Cardiac fibroblast (primary cell): ENCODE results near the gene NOTCH1.

ENCODE experiments used
- DNase-seq, 2 donors: peaks; one replicate each; pipeline versions ENCODE4 v3.0.0 to v3.0.0-alpha.2; 2010; ENCODE audit warnings: low read depth in 2 of 2
- H3K4me3 ChIP-seq, 2 donors: replicated peaks in 1 of 2; 1 replicate in 1 of 2; 2 replicates in 1 of 2; pipeline ENCODE4 v1.5.1; 2011; ENCODE audit warnings: low read depth in 2 of 2, low read length in 2 of 2, mild to moderate bottlenecking in 2 of 2, moderate library complexity in 1 of 2
- TF ChIP-seq, protein P1 (sequence below): IDR thresholded peaks from one replicate; pipeline ENCODE4 v1.5.1; 2011; ENCODE audit warnings: low read depth, mild to moderate bottlenecking, low read length, inconsistent platforms

The NOTCH1 gene

DNA sequence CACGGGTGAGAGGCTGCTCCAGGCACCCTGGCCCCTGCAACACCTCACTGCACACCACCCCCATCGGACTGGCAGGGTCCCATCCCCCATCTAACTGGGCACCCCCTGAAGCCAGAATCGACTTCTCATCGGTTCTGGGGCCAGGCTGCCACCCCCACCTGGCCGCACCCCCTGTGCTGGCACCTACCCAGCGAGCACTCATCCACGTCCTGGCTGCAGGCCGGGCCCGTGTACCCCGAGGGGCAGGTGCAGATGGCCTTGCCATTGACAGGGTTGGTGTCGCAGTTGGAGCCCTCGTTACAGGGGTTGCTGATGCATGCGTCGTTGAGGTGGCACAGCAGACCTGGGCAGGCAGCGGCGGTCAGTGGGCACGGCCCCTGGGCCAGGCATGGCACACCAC, 27.9 kb downstream of the NOTCH1 start:
- DNase-seq = no peak
- TF ChIP-seq, protein P1, sequence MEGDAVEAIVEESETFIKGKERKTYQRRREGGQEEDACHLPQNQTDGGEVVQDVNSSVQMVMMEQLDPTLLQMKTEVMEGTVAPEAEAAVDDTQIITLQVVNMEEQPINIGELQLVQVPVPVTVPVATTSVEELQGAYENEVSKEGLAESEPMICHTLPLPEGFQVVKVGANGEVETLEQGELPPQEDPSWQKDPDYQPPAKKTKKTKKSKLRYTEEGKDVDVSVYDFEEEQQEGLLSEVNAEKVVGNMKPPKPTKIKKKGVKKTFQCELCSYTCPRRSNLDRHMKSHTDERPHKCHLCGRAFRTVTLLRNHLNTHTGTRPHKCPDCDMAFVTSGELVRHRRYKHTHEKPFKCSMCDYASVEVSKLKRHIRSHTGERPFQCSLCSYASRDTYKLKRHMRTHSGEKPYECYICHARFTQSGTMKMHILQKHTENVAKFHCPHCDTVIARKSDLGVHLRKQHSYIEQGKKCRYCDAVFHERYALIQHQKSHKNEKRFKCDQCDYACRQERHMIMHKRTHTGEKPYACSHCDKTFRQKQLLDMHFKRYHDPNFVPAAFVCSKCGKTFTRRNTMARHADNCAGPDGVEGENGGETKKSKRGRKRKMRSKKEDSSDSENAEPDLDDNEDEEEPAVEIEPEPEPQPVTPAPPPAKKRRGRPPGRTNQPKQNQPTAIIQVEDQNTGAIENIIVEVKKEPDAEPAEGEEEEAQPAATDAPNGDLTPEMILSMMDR = no peak
- H3K4me3 ChIP-seq = no peak overlapping the region

DNA sequence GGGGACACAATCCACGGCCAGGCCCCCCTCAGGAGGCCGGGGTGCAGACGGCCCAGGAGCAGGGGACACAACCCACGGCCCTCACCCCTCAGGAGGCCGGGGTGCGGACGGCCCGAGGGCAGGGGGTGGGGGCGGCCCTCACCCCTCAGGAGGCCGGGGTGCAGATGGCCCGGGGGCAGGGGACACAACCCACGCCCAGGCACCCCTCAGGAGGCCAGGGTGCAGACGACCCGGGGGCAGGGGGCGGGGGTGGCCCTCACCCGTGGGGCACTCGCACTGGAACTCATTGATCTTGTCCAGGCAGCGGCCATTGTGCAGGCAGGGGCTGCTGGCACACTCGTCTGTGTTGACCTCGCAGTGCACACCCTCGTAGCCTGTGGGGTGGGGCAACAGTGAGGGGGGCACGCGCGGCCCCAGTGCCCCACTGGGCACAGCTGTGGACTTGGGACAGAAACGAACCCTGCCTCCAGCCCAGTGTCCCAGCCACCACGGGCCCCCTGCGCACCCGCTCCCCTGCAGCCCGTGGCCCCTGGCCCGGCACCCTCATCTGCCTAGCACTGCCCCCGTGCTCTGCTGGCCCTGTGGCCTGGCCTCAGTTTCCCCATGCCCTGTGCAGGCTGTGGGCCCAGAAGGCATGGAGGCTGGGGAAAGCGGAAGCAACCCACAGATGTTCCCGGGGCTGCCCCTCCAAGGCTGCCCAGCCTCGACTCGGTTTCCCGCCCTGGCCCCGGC, 28.7 kb downstream of the NOTCH1 start:
- no peak for DNase-seq
- no peak overlapping the region for H3K4me3 ChIP-seq
- TF ChIP-seq, protein P1 = no peak

DNA sequence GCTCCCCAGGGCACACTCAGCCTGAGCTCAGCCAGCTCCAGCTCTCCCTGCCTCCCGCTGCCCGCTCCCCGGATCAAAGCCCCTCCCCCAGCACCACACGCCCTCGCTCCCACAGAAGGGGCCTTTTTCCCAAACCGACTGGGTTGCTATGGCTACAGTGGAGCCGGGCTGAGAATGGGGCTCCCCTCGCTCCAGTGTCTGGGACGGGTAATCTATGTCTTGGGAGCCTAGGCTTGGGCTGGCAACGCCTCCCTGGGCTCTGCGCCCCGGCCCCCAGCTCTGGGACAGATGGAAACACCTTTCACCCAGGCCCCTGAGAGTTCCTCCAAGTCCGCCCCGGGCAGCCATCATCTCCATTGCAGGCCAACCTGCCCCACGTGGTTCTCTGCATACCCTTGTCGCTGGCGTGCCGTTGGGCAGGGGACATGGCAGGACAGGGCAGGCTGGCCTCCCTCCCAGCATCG, 29.6 kb downstream of the NOTCH1 start:
- TF ChIP-seq, protein P1 = no peak
- DNase-seq = no peak
- no peak overlapping the region for H3K4me3 ChIP-seq

DNA sequence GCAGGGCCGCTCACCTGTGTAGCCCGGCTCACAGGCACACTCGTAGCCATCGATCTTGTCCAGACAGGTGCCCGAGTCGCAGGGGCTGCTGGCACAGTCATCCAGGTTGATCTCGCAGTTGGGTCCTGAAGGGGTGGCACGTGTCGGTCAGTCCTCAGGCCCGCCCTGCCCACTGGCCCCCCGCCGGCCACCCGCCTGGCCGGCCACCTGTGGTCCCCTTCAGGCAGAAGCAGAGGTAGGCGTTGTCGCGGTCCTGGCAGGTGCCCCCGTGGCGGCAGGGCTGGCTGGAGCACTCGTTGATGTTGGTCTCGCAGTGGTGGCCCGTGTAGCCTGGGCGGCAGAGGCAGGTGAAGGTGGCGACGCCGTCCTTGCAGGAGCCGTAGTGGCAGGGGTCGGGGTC, 30.6 kb downstream of the NOTCH1 start:
- no peak overlapping the region for H3K4me3 ChIP-seq
- TF ChIP-seq, protein P1 = no peak
- no peak for DNase-seq

DNA sequence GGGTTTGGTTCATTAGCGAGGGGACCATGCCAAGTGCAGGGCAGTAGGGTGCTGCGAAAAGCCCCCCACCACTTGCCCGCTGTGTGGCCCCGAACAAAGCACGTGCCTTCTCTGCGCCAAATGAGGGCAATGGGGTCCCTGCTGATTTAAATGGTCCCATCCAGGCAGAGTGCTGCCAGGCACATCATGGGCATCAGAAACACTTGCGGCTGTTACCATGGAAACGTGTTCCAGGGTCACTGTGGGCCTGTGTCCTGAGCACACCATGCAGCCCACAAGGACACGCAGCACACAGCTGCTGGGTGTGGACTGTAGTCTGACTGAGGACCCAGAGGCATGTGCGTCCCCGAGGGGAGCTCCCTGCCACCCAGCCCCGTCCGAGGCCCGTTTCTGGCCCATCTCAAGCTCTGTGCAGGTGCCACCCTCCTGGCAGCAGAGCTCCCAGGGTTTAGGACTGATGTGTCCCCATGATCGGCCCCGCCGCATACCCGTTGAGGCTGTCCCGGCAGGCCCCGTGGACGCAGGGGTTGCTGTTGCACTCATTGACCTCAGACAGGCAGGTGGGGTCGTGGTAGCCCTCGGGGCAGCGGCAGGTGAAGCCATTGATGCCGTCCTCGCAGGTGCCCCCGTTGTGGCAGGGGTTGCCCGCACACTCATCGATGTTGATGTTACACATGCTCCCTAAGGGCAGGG, 31.7 kb downstream of the NOTCH1 start:
- TF ChIP-seq, protein P1 = no peak
- no peak for DNase-seq
- no peak overlapping the region for H3K4me3 ChIP-seq

DNA sequence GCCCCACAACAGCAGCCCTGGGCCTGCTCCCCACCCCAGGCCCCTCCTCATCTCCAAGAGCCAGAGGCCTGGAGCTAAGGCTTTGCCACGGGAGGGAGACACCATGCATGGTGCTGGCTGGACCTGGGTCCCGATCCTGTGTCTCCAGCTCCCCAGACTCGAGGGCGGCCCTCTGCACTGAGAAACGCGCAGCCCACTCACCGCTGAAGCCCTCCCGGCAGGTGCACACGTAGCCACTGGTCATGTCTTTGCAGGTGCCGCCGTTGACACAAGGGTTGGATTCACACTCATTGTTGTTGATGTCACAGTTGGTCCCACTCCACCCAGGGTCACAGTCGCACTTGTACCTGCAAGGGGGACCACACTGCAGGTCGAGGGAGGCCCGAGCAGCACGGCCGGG, 32.7 kb downstream of the NOTCH1 start:
- DNase-seq = no peak
- TF ChIP-seq, protein P1 = no peak
- H3K4me3 ChIP-seq = no peak overlapping the region
